Astrocyte (in vitro differentiated cells and primary cell): ENCODE results near the gene ARRB1. TPM values are rescaled to one million over a fixed set of nuclear protein-coding genes. Genes with fewer than 3 reads are reported as not detected.

Experiments
- DNase-seq: peaks from one replicate; pipeline ENCODE4 v3.0.0-alpha.2; 2010; ENCODE audit warnings: low read depth
- FAIRE-seq: peaks from 2 replicates; lab custom pipeline; 2011; peaks lifted over from hg19 to GRCh38; lab: Jason Lieb, UNC
- H2AFZ ChIP-seq: 2 replicates; pipeline ENCODE4 v1.6.0; 2012; ENCODE audit warnings: low read depth, low read length, inconsistent platforms
- H3K27ac ChIP-seq: 2 replicates; pipeline ENCODE4 v1.5.1; 2011; ENCODE audit warnings: low read depth, low read length, inconsistent platforms
- H3K27me3 ChIP-seq: 2 replicates; pipeline ENCODE4 v1.6.0; 2011; ENCODE audit warnings: low read length, inconsistent platforms; ENCODE audit not compliant: insufficient read depth
- H3K36me3 ChIP-seq: 2 replicates; pipeline ENCODE4 v1.5.1; 2011; ENCODE audit warnings: low read length, inconsistent platforms; ENCODE audit not compliant: insufficient read depth
- H3K4me1 ChIP-seq: 2 replicates; pipeline ENCODE4 v1.5.1; 2011; ENCODE audit warnings: low read length, inconsistent platforms; ENCODE audit not compliant: insufficient read depth
- H3K4me2 ChIP-seq: 2 replicates; pipeline ENCODE4 v1.6.0; 2012; ENCODE audit warnings: low read length, inconsistent platforms
- H3K4me3 ChIP-seq: 2 replicates; pipeline ENCODE4 v1.5.1; 2011; ENCODE audit warnings: low read depth, mild to moderate bottlenecking, low read length, inconsistent platforms; ENCODE audit not compliant: insufficient read depth
- H3K79me2 ChIP-seq: 2 replicates; pipeline ENCODE4 v1.6.0; 2012; ENCODE audit warnings: mild to moderate bottlenecking, low read length, inconsistent platforms; ENCODE audit not compliant: insufficient read depth
- H3K9ac ChIP-seq: 2 replicates; pipeline ENCODE4 v1.6.0; 2012; ENCODE audit warnings: mild to moderate bottlenecking, low read length, inconsistent platforms
- H3K9me3 ChIP-seq: 2 replicates; pipeline ENCODE4 v1.5.1; 2012; ENCODE audit warnings: low read depth, mild to moderate bottlenecking, low read length, inconsistent platforms; ENCODE audit not compliant: insufficient read depth
- H4K20me1 ChIP-seq: 2 replicates; pipeline ENCODE4 v1.6.0; 2012; ENCODE audit warnings: low read length, inconsistent platforms; ENCODE audit not compliant: insufficient read depth
- H3K27ac Mint-ChIP-seq: one replicate; pipeline ENCODE4 v1.8.0; 2021; ENCODE audit warnings: mild to moderate bottlenecking, mixed read lengths; ENCODE audit not compliant: unreplicated experiment
- H3K27me3 Mint-ChIP-seq: one replicate; pipeline ENCODE4 v1.8.0; 2021; ENCODE audit warnings: low read depth, mixed read lengths; ENCODE audit not compliant: unreplicated experiment
- H3K36me3 Mint-ChIP-seq: one replicate; pipeline ENCODE4 v1.8.0; 2021; ENCODE audit warnings: low read depth, mixed read lengths; ENCODE audit not compliant: unreplicated experiment
- H3K4me1 Mint-ChIP-seq: one replicate; pipeline ENCODE4 v1.8.0; 2021; ENCODE audit warnings: low read depth, mixed read lengths; ENCODE audit not compliant: unreplicated experiment
- H3K4me3 Mint-ChIP-seq: one replicate; pipeline ENCODE4 v1.8.0; 2021; ENCODE audit warnings: mild to moderate bottlenecking, moderate library complexity, mixed read lengths; ENCODE audit not compliant: unreplicated experiment
- H3K9me3 Mint-ChIP-seq: one replicate; pipeline ENCODE4 v1.8.0; 2021; ENCODE audit warnings: mild to moderate bottlenecking, mixed read lengths; ENCODE audit not compliant: unreplicated experiment
- EZH2 ChIP-seq: IDR thresholded peaks from 2 replicates; pipeline ENCODE4 v1.6.1; 2012; ENCODE audit warnings: mild to moderate bottlenecking, low read length, inconsistent platforms; ENCODE audit not compliant: insufficient read depth
- total RNA-seq: library from RNA; stranded (reverse); gene quantifications from 2 replicates; pipeline ENCODE4 v1.2.1, GENCODE V29; 2021
- TF ChIP-seq, protein P1 (sequence below): IDR thresholded peaks from 2 replicates; pipeline ENCODE4 v1.5.1; 2011; ENCODE audit warnings: low read depth, mild to moderate bottlenecking, inconsistent platforms, low read length, moderate library complexity; ENCODE audit not compliant: insufficient read depth

Gene ARRB1
- total RNA-seq, 1 donor from 2014 or later, result 28.5 TPM

DNA sequence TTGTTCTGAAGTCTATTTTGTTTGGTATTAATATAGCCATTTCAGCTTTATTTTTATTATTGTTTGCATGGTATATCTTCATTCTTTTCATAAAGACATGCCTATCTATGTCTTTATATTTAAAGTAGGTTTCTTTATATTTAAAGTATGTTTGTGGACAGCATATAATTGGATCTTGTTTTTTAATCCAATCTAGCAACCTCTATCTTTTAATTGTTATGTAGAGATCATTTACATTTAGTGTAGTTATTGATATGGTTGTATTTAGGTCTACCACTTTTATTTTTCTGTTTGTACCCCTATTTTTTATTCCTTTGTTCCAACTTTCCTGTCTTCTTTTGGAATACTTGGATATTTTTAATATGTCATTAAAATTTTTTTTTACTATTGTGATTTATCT lies 97.1 kb downstream of the ARRB1 start:
- no peak overlapping the region for H3K9ac ChIP-seq
- H3K9me3 Mint-ChIP-seq, result peaks cover 8% of the 10 kb centered on the region
- H3K27ac ChIP-seq, result no peak overlapping the region
- H3K9me3 ChIP-seq, result peaks cover 3% of the 10 kb centered on the region
- H3K4me1 ChIP-seq, result no peaks in the 10 kb centered on the region
- H3K27me3 ChIP-seq, result peaks cover 10% of the 10 kb centered on the region
- DNase-seq (no peak), FAIRE-seq (no peak)
- no peaks in the 10 kb centered on the region for H3K36me3 Mint-ChIP-seq
- peaks cover 23% of the 10 kb centered on the region for H3K27me3 Mint-ChIP-seq
- H3K4me3 ChIP-seq, result no peak overlapping the region
- no peaks in the 10 kb centered on the region for H3K36me3 ChIP-seq
- no peak overlapping the region for H3K4me2 ChIP-seq
- TF ChIP-seq, protein P1, sequence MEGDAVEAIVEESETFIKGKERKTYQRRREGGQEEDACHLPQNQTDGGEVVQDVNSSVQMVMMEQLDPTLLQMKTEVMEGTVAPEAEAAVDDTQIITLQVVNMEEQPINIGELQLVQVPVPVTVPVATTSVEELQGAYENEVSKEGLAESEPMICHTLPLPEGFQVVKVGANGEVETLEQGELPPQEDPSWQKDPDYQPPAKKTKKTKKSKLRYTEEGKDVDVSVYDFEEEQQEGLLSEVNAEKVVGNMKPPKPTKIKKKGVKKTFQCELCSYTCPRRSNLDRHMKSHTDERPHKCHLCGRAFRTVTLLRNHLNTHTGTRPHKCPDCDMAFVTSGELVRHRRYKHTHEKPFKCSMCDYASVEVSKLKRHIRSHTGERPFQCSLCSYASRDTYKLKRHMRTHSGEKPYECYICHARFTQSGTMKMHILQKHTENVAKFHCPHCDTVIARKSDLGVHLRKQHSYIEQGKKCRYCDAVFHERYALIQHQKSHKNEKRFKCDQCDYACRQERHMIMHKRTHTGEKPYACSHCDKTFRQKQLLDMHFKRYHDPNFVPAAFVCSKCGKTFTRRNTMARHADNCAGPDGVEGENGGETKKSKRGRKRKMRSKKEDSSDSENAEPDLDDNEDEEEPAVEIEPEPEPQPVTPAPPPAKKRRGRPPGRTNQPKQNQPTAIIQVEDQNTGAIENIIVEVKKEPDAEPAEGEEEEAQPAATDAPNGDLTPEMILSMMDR, result no peak
- no peak for TF ChIP-seq EZH2
- no peak overlapping the region for H3K4me3 Mint-ChIP-seq
- H3K4me1 Mint-ChIP-seq, result no peaks in the 10 kb centered on the region
- no peaks in the 10 kb centered on the region for H4K20me1 ChIP-seq
- no peak overlapping the region for H2AFZ ChIP-seq
- no peak overlapping the region for H3K27ac Mint-ChIP-seq
- no peaks in the 10 kb centered on the region for H3K79me2 ChIP-seq

DNA sequence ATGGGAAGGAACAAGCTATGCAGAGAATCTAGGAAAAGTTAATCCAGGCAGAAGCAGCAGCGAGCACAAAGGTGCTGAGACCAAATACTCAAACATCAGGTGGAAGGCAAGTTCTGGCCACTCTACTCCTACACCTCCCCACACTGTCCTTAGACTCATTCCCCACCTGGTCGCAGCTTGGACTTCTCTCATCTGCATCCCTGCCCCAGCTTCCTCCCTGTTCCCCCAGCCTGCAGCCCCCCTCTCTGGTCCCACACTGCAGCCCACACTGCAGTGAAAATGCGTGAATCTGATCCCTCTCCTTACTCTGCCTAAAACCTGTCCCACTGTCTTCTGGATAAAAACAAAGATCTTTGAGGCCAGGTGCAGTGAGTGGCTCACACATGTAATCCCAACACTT lies 101.8 kb downstream of the ARRB1 start:
- Histone ChIP-seq H3K4me3 (no peak overlapping the region), H4K20me1 (no peaks in the 10 kb centered on the region), H3K9ac (no peak overlapping the region), H3K9me3 (peaks cover 3% of the 10 kb centered on the region), H2AFZ (no peak overlapping the region), H3K4me1 (no peaks in the 10 kb centered on the region), H3K4me2 (no peak overlapping the region), H3K27me3 (peaks cover 20% of the 10 kb centered on the region), H3K79me2 (no peaks in the 10 kb centered on the region), H3K36me3 (no peaks in the 10 kb centered on the region), H3K27ac (no peak overlapping the region)
- no peak for DNase-seq
- Mint-ChIP-seq H3K4me3 (no peak overlapping the region), H3K27me3 (peaks cover 38% of the 10 kb centered on the region), H3K36me3 (no peaks in the 10 kb centered on the region), H3K27ac (no peak overlapping the region), H3K4me1 (no peaks in the 10 kb centered on the region), H3K9me3 (peaks cover 8% of the 10 kb centered on the region)
- TF ChIP-seq, protein P1, result no peak
- TF ChIP-seq EZH2, result no peak
- no peak for FAIRE-seq

DNA sequence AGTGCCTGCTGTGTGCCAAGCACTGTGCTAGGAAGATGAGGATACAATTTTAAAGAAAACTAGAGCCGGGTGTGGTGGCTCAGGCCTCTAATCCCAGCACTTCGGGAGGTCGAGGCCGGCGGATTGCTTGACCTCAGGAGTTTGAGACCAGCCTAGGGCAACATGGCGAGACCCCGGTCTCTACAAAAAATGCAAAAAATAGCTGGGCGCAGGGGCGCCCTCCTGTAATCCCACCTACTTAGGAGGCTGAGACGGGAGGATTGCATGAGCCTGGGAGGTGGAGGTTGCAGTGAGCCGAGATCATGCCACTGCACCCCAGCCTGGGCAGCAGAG lies 102.6 kb downstream of the ARRB1 start:
- FAIRE-seq (no peak), DNase-seq (no peak)
- Histone ChIP-seq H2AFZ (no peak overlapping the region), H3K9me3 (peaks cover 3% of the 10 kb centered on the region), H3K79me2 (no peaks in the 10 kb centered on the region), H3K4me2 (no peak overlapping the region), H4K20me1 (no peaks in the 10 kb centered on the region), H3K4me1 (no peaks in the 10 kb centered on the region), H3K9ac (no peak overlapping the region), H3K27ac (no peak overlapping the region), H3K27me3 (peaks cover 29% of the 10 kb centered on the region), H3K4me3 (no peak overlapping the region), H3K36me3 (no peaks in the 10 kb centered on the region)
- Mint-ChIP-seq H3K36me3 (no peaks in the 10 kb centered on the region), H3K4me3 (no peak overlapping the region), H3K27me3 (peaks cover 46% of the 10 kb centered on the region), H3K27ac (no peak overlapping the region), H3K4me1 (no peaks in the 10 kb centered on the region), H3K9me3 (peaks cover 8% of the 10 kb centered on the region)
- TF ChIP-seq EZH2, result no peak
- TF ChIP-seq, protein P1, result no peak
